ENCODE data around the gene SFXN5.
"Not testable (repeated sequence)": the region's sequence is repeated elsewhere in the genome, so short reads cannot be mapped to it uniquely, and the experiment has no call there.

The SFXN5 gene, protein sequence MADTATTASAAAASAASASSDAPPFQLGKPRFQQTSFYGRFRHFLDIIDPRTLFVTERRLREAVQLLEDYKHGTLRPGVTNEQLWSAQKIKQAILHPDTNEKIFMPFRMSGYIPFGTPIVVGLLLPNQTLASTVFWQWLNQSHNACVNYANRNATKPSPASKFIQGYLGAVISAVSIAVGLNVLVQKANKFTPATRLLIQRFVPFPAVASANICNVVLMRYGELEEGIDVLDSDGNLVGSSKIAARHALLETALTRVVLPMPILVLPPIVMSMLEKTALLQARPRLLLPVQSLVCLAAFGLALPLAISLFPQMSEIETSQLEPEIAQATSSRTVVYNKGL

GRCh38 chr2:73071360-73072128 is at the start of gene SFXN5:
Gene SFXN5, minus strand, starts transcription at chr2:73071712. Its CDS starts 7 bp downstream, at chr2:73071705.
- DNase-seq = peak; percentile 94

DNA sequence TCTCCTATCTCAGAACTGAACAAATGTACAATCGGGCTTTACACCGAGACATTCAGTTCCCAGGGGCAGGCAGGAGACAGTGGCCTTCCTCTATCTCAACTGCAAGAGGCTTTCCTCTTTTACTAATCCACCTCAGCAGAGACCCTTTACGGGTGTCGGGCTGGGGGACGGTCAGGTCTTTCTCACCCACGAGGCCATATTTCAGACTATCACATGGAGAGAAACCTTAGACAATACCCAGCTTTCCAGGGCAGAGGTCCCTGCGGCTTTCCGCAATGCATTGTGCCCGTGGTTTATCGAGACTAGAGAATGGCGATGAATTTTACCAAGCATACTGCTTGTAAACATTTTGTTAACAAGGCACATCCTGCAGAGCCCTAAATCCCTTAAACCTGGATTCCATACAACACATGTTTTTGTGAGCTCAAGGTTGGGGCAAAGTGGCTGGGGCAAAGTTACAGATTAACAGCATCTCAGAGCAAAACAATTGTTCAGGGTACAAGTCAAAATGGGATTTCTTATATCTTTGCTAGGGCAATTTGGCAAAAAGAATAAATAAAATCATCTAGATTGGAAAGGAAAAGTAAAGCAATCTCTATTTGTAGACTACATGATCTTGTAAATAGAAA is 48.2 kb upstream of the SFXN5 start:
- DNase-seq = not testable (repeated sequence)

DNA sequence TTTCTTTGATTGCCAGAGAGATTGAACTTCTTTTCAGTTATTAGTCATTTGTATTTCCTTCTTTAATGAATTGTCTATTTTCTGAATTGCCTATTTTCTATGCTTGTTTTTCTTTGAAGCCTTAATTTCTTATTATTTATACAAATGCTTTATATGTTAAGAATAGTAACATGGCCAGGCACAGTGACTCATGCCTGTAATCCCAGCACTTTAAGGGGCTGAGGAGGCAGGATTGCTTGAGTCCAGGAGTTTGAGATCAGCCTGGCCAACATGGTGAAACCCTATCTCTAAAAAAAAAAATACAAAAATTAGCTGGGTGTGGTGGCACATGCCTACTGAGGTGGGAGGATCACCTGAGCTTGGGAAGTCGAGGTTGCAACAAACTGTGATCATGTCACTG is 45.9 kb upstream of the SFXN5 start:
- DNase-seq = no peak

DNA sequence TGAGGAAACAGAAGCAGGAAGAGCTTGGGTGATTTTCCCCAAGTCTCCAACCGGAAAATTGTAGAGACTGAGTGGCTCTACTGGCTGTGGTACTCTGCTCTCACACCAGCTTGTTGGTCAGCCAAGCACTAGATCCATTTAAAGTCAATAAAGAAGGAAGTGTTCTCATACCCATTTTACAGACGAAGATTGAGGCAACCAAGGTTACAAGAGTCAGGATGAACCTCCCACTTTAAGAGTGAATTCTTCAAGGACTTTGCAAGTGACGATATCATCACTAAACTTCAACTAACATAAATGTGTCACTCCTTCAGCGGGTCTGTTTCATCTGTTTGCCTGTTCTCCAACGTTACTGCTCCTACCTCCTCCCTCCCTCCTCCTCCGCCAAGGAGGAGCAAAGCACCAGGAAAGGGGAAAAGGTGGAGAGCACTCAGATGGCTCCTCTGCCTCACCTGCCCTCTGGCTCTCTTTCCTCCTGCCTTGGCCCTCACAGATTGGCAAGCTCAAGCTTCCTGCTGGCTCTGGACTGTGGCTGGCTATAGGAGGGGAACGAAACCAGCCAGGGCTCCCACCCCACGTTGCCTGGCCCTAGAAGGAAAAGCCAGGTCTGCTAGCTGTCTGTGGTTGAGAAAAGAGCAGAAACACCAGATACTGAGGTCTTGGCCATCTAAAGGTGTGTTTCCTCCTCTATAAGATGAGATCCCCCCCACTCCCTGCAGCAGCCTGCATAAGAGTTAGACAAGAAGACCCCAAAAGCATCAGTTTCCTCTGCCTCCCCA is 44.9 kb upstream of the SFXN5 start:
- DNase-seq = no peak

GRCh38 chr2:73114273-73114867 is 42.9 kb upstream of the SFXN5 start:
- DNase-seq = no peak

DNA sequence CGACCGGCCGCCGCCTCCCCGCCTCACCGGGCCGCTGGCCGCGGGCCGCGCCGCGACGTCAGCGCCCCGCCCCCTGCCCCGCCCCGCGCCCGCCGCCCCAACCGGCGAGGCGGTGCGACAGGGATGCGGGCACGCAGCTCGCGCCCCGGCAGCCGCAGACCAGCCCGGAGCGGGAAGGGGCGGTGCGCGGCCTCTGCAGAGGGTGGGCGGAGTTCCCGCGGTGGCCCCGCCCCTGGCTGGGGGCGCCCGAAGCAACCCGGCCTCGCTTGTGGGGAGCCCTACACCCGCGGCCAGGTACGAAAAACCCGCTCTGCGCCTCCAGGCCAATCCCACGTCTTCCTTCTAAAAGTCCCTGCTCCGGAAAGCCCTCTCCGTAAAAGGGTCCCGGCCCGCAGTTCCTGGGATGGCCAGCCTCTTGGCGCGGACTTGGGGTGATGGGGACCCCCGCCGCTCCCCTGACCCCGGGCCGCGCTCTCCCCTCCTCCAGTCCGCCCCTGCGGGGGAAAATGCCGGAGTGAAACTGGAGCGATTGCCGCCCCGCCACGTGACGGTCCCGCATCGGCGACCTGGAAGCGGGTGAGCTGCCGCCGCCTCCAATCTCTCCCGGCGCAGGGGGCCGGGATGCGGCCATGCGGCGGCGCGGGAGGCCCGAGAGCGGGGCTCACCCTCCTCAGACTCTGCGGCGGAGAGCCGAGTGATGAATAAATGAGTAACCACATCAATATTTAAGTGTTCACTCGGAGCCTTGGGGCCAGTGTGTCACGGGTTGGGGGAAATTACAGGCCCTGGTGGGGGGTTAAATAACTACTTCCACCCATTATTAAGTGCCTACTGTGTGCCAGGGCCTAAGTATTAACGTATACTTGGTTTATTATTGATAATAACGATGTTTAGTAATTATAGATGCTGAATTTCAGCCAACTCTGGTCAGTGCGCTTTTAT is 41.7 kb upstream of the SFXN5 start, which contains the start of gene RAB11FIP5:
Gene RAB11FIP5 (minus strand): TSS at position 36 of the 942 bp plus-strand sequence. CDS start 171 bp downstream, outside the sequence.
- peak; percentile 65 for DNase-seq

DNA sequence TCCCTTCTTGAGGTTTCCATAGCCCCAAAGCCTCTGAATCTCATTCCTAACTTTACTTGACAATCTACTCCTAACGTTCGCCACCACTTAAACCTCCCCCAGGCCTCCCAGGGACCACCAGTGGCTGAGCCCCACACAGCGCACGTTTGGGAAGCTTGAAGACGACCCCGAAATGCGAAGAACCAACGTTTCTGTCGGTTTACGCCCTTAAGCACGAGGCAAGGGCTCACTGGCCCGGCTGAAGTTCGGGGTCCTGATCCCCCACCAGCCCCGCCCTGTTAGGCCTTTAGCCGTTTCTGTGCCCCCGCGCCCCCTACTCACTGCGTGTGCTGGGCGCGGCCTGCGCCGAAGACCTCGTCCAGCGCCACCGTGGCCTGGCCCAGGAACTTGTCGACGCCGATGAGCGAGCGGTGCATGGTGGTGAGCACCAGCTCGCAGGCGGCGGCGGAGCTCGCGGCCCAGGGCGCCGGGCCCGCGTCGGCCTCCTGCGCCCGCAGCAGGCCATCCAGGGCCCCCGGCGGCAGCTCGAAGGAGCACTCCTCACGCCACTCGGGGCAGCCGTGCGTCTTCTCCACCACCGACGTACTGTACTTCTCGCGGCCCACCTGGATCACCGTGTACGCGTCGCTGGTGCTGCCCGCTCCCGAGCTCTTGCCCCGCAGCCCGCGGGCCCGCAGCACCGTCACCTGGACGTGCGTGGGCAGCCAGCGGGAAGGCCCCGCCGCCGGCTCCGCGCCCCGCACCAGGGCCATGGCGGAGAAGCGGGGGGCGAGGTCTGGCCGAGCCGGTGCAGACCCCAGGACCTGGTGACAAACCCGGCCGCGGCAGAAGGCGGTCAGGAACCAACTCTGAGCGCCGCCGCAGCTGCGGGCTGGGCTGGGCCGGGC is 40.8 kb upstream of the SFXN5 start:
- peak; percentile 13 for DNase-seq

DNA sequence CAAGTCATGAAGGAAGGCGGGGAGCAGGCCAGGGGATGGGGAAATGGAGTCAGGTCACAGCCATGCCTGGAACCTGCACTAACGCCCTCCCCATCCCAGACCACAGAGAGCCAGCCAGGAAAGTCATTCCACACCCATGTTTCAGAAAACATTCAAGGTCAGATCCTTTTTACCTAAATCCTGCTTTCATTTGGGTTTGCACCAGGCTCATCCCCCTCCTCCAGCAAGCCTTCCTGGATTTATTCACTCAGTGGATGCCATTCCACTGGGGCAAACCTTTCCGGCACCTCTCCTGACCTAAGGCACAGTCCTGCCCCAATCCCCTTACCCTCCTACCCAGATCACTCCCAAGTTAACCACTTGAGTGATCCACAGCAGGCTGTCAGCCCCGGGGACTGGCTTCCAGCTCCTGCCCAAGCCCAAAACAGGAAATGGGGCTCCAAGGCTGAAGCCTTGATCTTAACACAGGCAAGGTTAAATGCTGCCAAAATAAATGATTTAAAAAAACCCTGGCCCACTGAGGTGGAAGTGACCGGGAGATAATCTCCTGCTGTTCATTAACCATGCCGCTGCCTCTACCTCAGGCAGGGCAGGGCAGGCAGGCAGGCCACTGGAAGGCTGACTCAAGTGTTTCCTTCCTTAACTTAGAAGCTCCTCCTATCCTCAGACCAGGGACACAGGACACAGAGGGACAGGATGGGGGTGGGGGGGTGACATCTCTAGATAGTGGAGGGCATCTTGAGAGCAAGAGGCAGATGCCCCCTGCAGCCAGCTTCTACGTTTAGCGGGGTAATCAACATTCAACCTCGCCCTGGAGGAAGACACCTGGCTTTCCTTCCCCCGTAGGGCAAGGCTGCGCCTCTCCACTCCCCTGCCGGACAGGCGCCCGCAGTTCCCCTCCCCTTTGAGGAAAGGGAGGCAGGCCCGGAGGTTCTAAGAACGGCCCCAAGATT is 39.8 kb upstream of the SFXN5 start:
- DNase-seq = peak; percentile 3

DNA sequence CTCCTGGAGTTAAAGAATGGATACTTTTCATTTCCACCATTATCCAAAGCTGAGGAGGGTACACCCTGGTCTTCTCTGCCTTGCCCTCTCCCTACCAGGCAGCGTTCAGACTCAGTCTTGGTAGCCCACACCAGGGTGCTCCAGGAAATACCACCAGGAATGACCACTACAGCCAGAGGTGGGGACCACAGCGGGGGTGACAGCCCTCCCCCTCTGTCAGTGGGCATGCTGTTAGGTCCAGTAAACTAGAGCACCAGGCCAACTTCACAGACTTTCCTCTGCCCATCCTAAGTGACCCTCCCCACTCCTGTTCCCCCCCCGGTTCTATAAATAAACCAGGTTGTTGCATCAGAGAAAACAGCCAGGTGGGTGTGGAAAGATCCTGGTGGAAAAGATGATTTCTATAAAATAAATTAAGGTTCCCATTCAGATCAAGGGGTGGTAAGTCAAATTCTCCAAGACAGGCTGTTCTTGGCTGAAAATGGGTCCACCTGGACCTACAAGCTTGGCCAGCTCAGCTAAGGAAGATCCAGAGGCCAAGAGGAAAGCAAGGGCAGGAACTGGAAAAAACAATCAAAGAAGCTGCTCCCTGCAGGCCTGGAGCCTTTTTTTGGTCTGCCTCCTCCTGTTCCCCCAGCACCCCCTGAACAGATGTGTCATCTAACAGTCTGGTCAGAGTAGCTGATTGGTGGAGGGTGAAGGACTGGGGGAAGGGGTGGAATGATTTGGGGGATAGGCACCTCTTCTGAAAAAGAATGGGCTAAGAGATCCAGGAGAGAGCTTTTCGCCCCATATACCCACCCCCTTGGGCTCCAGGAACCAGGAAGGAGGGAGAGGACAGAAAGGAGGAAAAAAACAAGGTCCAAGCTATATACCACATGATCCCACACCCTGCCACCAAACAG is 38.9 kb upstream of the SFXN5 start:
- no peak for DNase-seq

DNA sequence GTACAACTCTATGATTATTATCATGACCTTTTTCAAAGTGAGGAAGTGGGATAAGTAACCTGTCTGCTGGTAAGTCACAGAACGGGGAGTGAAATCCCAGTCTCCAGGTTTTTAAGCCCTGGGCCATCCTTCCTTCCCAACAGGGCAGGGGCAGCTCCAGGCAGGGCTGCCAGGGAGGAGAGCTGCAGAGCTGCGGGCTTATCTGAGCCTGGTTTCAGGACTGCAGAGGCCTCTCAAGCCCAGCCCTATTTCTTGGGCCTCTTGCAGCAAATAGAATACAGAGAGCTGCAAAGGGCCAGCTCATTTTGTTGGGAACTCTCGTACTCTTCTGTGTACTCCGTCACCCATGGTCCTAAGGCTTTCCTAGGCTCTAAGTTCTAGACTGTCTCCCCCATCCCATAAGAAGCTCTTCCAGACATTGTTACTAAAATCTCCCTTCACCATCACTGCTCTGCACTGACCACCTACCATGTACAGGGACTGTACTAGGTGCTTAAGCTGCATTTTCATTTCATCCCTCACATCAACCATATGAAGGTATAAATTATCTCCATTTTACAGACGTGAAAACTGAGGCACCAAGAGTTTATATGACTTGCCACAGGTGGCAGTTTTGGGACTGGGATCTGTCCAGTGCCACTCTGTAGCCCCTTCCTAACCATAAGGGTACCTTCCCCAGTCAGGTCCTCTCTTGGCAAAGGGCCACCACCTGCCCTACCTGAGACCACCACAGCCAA is 38.1 kb upstream of the SFXN5 start:
- DNase-seq = no peak

DNA sequence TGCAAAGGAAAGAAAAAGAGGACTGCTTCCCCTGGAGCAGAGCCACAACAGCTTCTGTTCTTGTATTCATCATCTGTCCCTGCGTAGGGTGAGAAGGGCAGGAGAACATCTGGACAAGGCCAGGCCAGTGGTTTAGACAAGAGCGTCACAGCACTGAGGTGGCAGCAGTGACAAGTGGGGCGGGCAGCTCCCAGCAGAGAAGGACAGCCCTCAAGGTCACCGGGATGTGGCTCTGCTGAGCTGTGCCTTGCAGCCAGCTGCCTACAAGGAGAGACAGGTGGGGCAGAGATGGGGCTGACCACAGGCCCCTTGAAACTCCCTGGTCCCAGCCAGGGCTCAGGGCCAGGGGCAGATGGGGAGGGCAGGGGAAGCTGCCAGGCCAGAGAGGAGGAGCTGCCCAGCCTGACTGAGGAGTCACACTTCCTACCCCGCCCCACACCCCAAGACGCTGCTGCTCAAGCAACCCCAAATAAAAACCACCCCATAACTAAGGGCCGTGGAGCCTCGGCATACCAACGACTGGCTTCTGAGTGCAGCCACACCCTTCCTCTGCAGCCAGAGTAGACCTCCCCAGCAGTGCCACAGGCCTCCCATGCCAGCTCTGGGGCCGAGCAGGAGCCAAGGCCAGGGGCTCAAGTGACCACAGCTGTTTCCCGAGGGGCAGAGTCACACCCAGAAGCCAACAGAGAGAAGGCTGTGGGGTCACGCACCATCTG is 35.9 kb upstream of the SFXN5 start:
- DNase-seq = no peak

DNA sequence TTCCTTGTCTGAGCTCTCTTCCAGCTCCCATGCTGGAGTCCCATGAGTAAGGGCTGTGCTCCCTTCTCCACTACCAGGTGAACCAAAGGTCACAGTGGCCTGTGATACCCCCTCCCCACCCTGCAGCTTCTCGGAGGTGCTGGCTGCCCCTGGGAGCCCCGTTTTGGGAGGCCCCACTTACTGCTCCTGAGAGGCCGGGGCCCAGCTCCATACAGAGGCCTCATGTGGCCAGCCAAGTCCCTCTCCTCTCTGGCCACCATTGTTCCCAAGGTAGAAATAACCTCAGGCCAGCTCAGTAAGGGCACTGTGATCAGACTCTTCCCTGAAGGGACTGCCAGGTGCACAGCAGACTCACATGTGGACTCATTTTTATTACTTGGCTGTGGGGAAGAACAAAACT is 35.3 kb upstream of the SFXN5 start:
- DNase-seq = no peak

- DNase-seq = no peak
These were observed 34.0 kb upstream of the SFXN5 start for GRCh38 chr2:73105511-73105971.

DNA sequence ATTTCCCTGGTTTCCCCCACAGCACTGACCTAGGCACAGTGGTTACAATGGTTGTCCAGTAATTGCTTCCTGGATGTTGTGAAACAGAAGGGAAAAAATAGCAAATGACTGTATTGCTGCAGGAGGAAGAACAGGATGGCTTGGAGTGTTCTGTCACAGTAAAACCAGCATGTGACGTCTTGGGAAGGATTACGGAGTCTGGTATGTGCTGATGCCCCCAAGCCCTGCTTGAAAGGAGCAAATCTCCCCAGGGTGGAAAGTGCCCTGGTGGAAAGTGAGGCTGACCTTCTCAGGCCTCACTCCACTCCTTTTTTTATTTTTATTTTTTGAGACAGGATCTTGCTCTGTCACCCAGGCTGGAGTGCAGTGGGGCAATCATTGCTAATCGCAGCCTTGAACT is 33.4 kb upstream of the SFXN5 start:
- DNase-seq = no peak

- peak; percentile 69 for DNase-seq
These were observed 31.6 kb upstream of the SFXN5 start for GRCh38 chr2:73103018-73103542.

- no peak for DNase-seq
These were observed 30.2 kb upstream of the SFXN5 start for GRCh38 chr2:73101626-73102256.

Measured in NCI-H1105 treated with DMSO at 0.1 percent for 48 hours (cell line).